GM23338 (cell line): ENCODE results near the gene CABCOCO1.

Experiments used
- EZH2 ChIP-seq: fragments of 200-600 bp; sonication (generic); IDR thresholded peaks from one replicate; pipeline ENCODE4 v1.8.0; 2017; ENCODE audit warnings: antibody characterized with exemption, mild to moderate bottlenecking, low read depth; ENCODE audit not compliant: unreplicated experiment
- EZH2phosphoT487 ChIP-seq: fragments of 200-600 bp; sonication (generic); IDR thresholded peaks from one replicate; pipeline ENCODE4 v1.8.1; 2018; ENCODE audit warnings: antibody characterized with exemption; ENCODE audit not compliant: unreplicated experiment
- POLR2AphosphoS5 ChIP-seq: IDR thresholded peaks from 2 replicates; pipeline ENCODE4 v1.6.1; 2016; ENCODE audit warnings: antibody characterized with exemption, low read depth
- ZNF114 ChIP-seq: fragments of 250-450 bp; sonication (Bioruptor Pico); IDR thresholded peaks from 2 replicates; pipeline ENCODE4 v1.5.0; 2020; ENCODE audit warnings: mild to moderate bottlenecking, moderate library complexity
- ZNF462 ChIP-seq: fragments of 250-450 bp; sonication (Bioruptor Pico); IDR thresholded peaks from 2 replicates; pipeline ENCODE4 v1.5.0; 2020; ENCODE audit warnings: mild to moderate bottlenecking, moderate library complexity
- TF ChIP-seq, protein P1 (sequence below), 2 experiments: fragments of 200-600 bp in 1 of 2; sonication (generic) in 1 of 2; conservative IDR thresholded peaks; 2 replicates each; pipeline versions ENCODE4 v1.5.1 to v1.6.1; 2016 to 2017; ENCODE audit warnings: antibody characterized with exemption in 2 of 2, low read depth in 2 of 2, mild to moderate bottlenecking in 2 of 2, moderate library complexity in 1 of 2

- TF ChIP-seq, protein P1, sequence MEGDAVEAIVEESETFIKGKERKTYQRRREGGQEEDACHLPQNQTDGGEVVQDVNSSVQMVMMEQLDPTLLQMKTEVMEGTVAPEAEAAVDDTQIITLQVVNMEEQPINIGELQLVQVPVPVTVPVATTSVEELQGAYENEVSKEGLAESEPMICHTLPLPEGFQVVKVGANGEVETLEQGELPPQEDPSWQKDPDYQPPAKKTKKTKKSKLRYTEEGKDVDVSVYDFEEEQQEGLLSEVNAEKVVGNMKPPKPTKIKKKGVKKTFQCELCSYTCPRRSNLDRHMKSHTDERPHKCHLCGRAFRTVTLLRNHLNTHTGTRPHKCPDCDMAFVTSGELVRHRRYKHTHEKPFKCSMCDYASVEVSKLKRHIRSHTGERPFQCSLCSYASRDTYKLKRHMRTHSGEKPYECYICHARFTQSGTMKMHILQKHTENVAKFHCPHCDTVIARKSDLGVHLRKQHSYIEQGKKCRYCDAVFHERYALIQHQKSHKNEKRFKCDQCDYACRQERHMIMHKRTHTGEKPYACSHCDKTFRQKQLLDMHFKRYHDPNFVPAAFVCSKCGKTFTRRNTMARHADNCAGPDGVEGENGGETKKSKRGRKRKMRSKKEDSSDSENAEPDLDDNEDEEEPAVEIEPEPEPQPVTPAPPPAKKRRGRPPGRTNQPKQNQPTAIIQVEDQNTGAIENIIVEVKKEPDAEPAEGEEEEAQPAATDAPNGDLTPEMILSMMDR (conservative IDR thresholded peaks at IDR 0.05; ENCODE audit: low read depth in 2 of 2), result no peak
- TF ChIP-seq EZH2phosphoT487 (no peak), POLR2AphosphoS5 (no peak), EZH2 (no peak), ZNF114 (CRISPR knock-in tag) (no peak), ZNF462 (no peak)
These were observed 19.4 kb upstream of the CABCOCO1 start for GRCh38 chr10:61643316-61643751.
